ENCODE measurements around the gene YBEY. TPM values are rescaled to one million over a fixed set of nuclear protein-coding genes. Genes with fewer than 3 reads are reported as not detected.
A peak's percentile ranks its signal among the peaks of the same experiment; 100 is the strongest.

YBEY gene
- total and polyA plus RNA-seq, 7 donors: 9.0 to 36.6 (median 15.1) TPM

DNA sequence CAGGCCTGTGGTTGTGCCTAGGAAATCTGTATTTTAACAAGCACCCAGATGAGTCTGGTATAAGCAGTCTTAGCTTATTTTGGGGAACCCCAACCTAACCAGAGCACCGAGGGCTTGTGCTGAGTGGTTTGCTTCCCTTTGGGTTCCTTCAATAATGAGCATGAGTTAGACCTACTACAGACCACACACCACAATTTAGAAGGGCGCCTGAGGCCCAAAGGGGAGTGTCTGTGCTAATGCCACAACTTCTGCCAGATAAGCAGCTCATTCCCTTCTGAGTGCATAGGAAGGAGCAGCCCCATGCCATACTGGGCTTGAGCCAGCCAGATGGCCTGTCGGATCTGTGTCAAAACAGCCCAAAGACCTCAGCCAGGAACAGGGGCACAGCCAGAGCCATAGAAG lies 42.2 kb upstream of the YBEY start:
- peaks cover 34 to 99% (median 76%) of the 10 kb centered on the region in 4 donors for H3K36me3 ChIP-seq
- H3K27ac ChIP-seq: no peak overlapping the region
- TF ChIP-seq POLR2A (IDR thresholded peaks at IDR 0.05): no peak
- TF ChIP-seq, protein P1, sequence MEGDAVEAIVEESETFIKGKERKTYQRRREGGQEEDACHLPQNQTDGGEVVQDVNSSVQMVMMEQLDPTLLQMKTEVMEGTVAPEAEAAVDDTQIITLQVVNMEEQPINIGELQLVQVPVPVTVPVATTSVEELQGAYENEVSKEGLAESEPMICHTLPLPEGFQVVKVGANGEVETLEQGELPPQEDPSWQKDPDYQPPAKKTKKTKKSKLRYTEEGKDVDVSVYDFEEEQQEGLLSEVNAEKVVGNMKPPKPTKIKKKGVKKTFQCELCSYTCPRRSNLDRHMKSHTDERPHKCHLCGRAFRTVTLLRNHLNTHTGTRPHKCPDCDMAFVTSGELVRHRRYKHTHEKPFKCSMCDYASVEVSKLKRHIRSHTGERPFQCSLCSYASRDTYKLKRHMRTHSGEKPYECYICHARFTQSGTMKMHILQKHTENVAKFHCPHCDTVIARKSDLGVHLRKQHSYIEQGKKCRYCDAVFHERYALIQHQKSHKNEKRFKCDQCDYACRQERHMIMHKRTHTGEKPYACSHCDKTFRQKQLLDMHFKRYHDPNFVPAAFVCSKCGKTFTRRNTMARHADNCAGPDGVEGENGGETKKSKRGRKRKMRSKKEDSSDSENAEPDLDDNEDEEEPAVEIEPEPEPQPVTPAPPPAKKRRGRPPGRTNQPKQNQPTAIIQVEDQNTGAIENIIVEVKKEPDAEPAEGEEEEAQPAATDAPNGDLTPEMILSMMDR (IDR thresholded peaks at IDR 0.05): no peak
- no peak for TF ChIP-seq POLR2AphosphoS5 (IDR thresholded peaks at IDR 0.05)
- TF ChIP-seq EP300 (IDR thresholded peaks at IDR 0.05): no peak
- H3K9me3 ChIP-seq: no peaks in the 10 kb centered on the region
- no peak for DNase-seq
- H3K27me3 ChIP-seq: no peaks in the 10 kb centered on the region
- no peak overlapping the region for H3K4me3 ChIP-seq
- peaks cover 0 to 10% (median 4%) of the 10 kb centered on the region in 4 donors for H3K4me1 ChIP-seq
- intact Hi-C loops (cut with DNase I): no loop called here
- WGBS, 2 donors: 90 to 91% methylated on average over 3 of the region's 3 CpGs

DNA sequence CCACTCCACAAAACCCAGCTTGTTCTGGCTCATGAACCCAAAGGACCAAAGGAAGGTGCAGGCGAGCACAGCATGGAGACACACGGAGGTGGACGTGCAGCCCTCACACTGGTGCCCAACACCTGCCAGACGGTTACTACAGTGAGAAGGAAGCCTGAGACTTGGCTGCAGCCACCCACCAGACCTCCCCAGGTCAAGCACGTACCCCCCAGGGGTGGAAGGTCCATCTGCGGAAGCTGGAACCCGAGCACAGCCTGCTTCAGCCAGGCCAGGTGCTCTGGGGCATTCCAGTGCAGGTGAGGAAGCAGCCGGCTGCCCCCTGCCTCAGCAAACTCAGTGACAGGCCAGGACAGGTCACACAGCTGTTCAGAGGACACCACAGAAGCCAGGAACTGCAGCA lies 41.5 kb upstream of the YBEY start:
- WGBS, 2 donors: 92 to 95% methylated on average over 8 of the region's 8 CpGs
- no peaks in the 10 kb centered on the region for H3K9me3 ChIP-seq
- no peak for TF ChIP-seq POLR2A (IDR thresholded peaks at IDR 0.05)
- TF ChIP-seq POLR2AphosphoS5 (IDR thresholded peaks at IDR 0.05): no peak
- no peak for TF ChIP-seq EP300 (IDR thresholded peaks at IDR 0.05)
- TF ChIP-seq, protein P1 (IDR thresholded peaks at IDR 0.05): no peak
- peak; percentile 59 for DNase-seq
- no peak overlapping the region for H3K4me3 ChIP-seq
- peaks cover 0 to 10% (median 4%) of the 10 kb centered on the region in 4 donors for H3K4me1 ChIP-seq
- intact Hi-C loops (cut with DNase I): no loop called here
- no peak overlapping the region for H3K27ac ChIP-seq
- peaks cover 33 to 99% (median 73%) of the 10 kb centered on the region in 4 donors for H3K36me3 ChIP-seq
- no peaks in the 10 kb centered on the region for H3K27me3 ChIP-seq

DNA sequence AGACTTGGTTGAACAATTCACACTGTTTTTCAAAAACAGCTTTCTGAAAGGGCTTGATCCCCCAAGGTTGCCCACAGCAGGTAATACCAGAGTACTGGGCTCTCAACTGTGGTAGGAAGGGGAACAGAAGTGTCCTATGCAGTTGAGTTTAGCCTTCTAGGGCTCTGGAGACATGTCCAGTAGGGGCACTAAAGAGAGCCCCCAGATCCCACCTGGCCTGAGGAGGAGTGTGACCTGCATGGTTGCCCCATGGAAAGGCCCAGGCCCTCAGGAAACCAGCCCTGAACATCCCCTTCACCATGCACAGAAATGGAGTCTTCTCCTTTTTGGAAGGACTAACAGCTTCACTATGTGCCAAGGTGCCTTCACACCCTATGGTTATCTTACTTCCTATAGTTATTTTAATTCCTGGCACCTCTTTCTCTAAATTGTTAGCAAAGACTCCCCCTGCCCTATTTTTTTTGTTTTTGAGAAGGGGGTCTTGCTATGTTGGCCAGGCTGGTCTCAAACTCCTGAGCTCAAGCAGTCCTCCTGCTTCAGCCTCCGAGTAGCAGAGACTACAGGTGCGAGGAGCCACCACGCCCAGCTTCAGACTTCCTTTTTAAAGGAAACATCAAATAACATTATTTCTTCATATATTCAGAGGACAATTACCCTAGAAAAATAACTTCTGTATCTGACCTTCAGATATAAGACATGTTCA lies 40.8 kb upstream of the YBEY start:
- Histone ChIP-seq H3K4me1 (peaks cover 0 to 9% (median 4%) of the 10 kb centered on the region in 4 donors), H3K27ac (no peak overlapping the region), H3K27me3 (no peaks in the 10 kb centered on the region), H3K4me3 (no peak overlapping the region), H3K36me3 (peaks cover 36 to 99% (median 68%) of the 10 kb centered on the region in 4 donors), H3K9me3 (no peaks in the 10 kb centered on the region)
- WGBS, 2 donors: 75 to 89% methylated on average over 3 of the region's 3 CpGs
- intact Hi-C loops (cut with DNase I): no loop called here
- no peak for DNase-seq
- TF ChIP-seq POLR2A (IDR thresholded peaks at IDR 0.05) (no peak), POLR2AphosphoS5 (IDR thresholded peaks at IDR 0.05) (no peak), EP300 (IDR thresholded peaks at IDR 0.05) (no peak)
- TF ChIP-seq, protein P1 (IDR thresholded peaks at IDR 0.05): no peak

DNA sequence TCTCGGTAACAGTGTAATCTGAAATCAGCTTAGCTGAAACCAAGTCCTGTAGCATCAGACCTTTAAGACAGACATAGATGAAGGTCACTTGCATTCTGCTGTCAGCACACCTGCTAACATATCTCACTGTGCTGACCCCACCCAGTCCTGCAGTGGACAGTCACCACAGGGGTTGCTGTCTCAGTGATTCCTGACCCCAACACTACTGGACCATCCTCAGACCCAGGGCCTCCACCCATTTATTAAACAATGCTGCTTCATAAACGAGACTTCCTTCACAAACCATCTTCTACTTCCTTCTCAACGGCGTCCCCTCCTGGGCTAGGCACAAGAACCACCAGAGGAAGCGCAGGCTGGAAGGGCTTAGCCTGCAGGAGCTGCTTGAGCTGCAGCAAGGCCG lies 39.8 kb upstream of the YBEY start:
- WGBS, 2 donors: 73 to 86% methylated on average over 6 of the region's 6 CpGs
- intact Hi-C loops (cut with DNase I): no loop called here
- H3K36me3 ChIP-seq: peaks cover 42 to 99% (median 67%) of the 10 kb centered on the region in 4 donors

More for the DNA sequence above, 39.8 kb upstream of the YBEY start:
- no peaks in the 10 kb centered on the region for H3K9me3 ChIP-seq
- H3K27me3 ChIP-seq: no peaks in the 10 kb centered on the region
- no peak overlapping the region for H3K4me3 ChIP-seq
- no peak for DNase-seq
- H3K27ac ChIP-seq: no peak overlapping the region
- H3K4me1 ChIP-seq: peaks cover 0 to 2% (median 0%) of the 10 kb centered on the region in 4 donors
- no peak for TF ChIP-seq EP300 (IDR thresholded peaks at IDR 0.05)
- TF ChIP-seq POLR2A (IDR thresholded peaks at IDR 0.05): no peak
- TF ChIP-seq POLR2AphosphoS5 (IDR thresholded peaks at IDR 0.05): no peak
- TF ChIP-seq, protein P1 (IDR thresholded peaks at IDR 0.05): no peak

Measured in sigmoid colon (tissue), 7 donors.